GM12873 (cell line): Measurements from ENCODE around the gene NLRC4.

Experiments used
- CTCF ChIP-seq: IDR thresholded peaks from 2 replicates; pipeline ENCODE4 v1.5.1; 2012; ENCODE audit warnings: low read depth, mild to moderate bottlenecking, moderate library complexity, low read length, control low read depth; ENCODE audit not compliant: insufficient read depth; ENCODE audit errors: missing control alignments

Gene NLRC4

GRCh38 chr2:32212295-32212694 lies 52.4 kb downstream of the NLRC4 start:
- TF ChIP-seq CTCF, result no peak

GRCh38 chr2:32210767-32211408 lies 53.8 kb downstream of the NLRC4 start:
- TF ChIP-seq CTCF, result no peak

GRCh38 chr2:32200814-32201213 lies 63.9 kb downstream of the NLRC4 start:
- TF ChIP-seq CTCF, result no peak

- TF ChIP-seq CTCF, result no peak
Observed at GRCh38 chr2:32192418-32192817, 72.3 kb downstream of the NLRC4 start.

- no peak for TF ChIP-seq CTCF
Observed at GRCh38 chr2:32189011-32189410, 75.7 kb downstream of the NLRC4 start.

GRCh38 chr2:32182667-32183066 lies 82.0 kb downstream of the NLRC4 start:
- no peak for TF ChIP-seq CTCF
